ENCODE data around the gene SLC6A15.
A peak's percentile ranks its signal among the peaks of the same experiment; 100 is the strongest.

SLC6A15 gene

DNA sequence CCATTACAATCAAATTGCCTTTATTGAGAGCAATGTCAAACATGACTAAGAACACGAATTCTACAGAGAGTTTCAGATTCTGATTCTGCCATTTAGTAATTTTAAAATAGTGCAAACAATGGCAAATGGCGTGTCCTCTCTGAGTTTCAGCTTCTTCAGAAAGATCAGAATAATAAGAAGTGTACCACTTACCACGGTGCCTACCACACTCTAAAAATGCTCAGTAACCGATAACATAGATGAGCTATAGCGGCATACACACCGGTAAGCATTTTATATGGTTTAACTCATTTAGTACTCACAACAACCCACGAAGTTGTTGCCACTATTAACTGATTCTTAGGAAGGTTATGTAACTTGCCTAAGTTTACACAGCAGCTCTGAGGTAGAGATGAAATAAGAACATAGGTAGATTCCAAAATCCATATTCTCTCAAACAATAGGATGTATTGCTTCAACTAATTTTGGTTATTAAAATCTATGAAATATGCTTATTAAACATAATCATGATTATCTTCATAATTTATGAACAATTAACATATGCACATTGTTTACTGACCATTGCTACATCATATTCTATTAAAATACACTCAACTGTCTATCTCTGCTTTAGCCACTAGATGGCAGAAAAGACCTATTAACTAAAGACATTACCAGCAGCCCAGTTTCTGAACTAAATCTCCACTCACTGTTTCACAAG, 38.3 kb downstream of the SLC6A15 start:
- peak; percentile 53 for DNase-seq

DNA sequence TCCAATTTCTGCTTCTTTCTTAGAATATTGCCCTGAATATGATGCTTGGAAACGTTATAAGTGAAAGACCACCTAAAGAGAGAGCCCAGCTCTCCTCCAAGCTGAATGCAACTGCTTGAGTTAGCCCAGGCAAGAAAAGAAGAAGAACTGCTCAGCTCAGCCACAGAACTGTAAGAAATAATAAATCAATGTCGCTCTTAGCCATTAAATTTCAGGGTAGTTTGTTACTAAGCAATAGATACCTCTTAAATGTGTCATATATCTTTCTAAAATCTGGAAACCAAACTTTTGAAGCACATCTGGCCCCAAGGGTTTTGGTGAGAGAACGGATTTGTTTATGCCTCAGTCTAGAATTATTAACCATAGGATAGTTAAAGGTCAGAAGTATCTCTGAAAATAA, 50.4 kb downstream of the SLC6A15 start:
- no peak for DNase-seq

DNA sequence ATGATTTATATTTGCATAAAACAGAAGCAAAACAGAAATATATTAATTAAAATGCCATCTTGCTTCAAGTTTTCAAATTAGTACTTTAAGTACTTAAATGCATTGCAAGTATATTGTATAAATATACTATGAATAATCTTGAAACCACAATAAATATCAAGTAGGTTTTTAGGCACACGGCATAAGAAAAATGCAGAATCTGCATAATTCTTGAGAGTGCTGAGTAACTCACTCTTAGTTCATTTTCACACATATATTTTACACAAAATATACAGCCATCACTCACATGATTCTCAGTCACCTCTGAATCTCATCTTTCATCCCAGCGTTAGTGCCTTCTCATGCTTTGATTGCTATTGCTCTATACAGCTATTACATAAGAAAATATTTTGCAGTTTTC, 51.9 kb downstream of the SLC6A15 start:
- DNase-seq, result no peak

DNA sequence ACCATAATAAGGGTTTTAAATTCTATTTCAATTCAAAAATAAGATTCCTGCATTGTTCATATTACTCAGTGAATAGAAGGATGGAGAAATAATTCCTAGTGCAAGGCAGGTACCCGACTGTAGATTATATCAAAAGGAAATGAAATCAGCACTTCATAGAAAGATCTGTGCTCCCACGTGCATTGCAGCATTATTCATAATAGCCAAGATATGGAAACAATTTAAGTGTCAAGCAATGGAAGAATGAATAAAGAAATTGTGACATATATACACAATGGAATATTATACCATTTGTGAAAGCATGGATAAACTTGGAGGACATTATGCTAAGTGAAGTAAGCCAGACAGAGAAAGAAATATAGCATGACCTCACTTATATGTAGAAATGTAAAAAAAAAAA, 53.8 kb downstream of the SLC6A15 start:
- DNase-seq, result no peak

DNA sequence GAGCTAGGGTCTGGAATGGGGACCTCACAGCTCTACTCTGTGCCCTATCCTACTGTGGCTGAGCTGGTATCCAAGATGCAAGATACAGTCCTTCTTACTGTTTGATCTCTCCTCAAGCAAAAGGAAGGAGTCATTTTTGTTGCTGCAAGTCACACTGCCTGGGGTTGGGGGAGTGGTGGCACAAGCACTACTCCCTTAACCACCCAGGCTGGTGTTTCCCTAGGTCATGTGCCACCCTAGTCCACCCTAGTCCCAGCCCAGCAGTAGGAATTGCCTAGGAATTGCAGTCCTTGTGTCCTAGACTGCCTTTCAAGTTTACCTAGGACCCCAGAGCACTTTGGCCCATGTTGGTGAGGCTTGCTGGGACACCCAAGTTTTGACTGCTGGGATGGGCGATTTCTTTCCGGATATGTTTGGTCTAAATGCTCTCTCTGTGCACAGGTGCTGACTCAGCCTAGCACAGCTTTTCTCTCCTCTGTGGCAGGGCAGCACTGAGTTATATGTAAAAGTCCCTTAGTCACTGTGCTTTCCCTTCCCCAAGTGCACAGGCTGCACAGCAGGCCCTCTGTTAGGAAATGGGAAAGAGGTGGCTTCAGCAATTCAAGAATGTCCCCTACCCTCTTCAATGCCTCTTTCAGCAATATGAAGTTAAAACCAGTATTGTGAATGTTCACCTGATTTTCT, 54.9 kb downstream of the SLC6A15 start:
- no peak for DNase-seq

GRCh38 chr12:84856156-84856900, 56.3 kb downstream of the SLC6A15 start:
- no peak for DNase-seq

DNA sequence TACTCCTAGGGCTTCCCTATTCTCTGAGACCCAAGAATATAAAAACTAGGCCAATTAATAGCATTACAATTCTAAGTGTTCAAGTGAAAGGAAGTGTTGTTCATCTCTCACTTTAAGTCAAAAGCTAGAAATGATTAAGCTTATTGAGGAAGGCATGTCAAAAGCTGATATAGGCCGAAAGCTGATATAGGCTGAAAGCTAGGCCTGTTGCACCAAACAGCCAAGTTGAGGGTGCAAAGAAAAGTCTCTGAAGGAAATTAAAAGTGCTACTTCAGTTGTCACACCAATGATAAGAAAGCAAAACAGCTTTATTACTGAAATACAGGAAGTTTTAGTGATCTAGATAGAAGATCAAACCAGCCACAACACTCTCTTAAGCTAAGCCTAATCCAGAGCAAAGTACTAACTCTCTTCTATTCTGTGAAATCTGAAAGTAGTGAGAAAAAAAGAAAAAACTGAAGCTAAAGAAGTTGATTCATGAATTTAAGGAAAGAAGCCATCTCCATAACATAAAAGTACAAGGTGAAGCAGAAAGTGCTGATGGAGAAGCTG, 68.9 kb downstream of the SLC6A15 start:
- DNase-seq, result no peak

GRCh38 chr12:84842406-84843013, 70.1 kb downstream of the SLC6A15 start:
- peak; percentile 54 for DNase-seq

DNA sequence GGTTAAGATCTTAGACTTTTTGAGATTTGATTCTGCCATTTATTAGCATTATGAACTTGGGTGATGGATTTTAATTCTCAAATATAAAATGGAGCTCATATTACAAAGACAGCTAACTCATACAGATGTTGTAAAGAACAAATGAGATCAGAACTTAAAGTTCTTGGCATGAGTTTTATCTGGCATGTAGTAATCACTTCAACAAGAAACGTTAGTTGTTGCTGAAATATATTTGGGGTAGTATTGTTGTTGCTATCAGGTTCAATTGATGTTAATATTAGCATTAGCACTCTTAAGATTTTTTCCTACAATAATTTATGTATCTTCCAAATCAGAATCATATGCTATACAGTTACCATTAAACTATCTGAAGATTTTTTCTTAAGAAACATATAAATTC, 71.0 kb downstream of the SLC6A15 start:
- DNase-seq, result no peak

GRCh38 chr12:84840356-84840755, 72.2 kb downstream of the SLC6A15 start:
- DNase-seq, result no peak

DNA sequence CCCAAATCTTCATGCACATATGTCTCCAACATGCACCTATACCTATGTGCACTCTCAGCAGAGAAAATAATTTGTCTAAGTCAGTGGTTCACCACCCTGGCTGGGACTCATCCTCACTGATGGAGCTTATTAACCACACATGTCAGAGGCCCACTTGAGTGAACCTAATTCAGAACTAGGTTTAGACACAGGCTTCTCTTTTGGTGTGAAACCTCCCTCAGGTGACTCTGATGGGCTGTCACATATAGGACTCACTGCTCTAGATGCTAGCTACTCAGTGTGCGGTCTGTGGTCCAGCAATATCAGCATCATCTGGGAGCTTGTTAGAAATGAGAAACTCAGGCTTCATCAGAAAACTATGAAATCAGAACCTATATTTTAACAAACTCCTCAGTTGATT, 85.7 kb downstream of the SLC6A15 start:
- DNase-seq, result no peak

GRCh38 chr12:84825149-84825548, 87.5 kb downstream of the SLC6A15 start:
- no peak for DNase-seq

DNA sequence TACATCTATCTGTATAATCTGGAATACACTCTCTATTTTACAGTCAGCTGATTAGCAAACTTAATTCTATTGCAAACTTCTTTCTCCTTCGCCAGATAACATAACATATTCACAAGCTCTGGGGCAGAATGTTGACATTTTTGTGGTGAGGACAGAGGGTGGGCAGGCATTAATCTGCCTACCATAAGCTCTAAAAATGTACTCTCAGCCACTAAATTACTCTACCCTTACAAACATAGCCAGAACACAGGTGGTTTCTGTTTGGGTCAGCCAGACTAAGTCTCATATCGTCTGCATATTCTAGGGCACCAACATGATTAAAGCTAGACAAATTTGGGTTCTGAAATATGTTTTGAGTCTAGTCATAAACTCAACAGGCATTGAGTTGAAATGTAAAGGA, 90.1 kb downstream of the SLC6A15 start:
- no peak for DNase-seq

GRCh38 chr12:84816916-84817695, 95.5 kb downstream of the SLC6A15 start:
- DNase-seq, result no peak

DNA sequence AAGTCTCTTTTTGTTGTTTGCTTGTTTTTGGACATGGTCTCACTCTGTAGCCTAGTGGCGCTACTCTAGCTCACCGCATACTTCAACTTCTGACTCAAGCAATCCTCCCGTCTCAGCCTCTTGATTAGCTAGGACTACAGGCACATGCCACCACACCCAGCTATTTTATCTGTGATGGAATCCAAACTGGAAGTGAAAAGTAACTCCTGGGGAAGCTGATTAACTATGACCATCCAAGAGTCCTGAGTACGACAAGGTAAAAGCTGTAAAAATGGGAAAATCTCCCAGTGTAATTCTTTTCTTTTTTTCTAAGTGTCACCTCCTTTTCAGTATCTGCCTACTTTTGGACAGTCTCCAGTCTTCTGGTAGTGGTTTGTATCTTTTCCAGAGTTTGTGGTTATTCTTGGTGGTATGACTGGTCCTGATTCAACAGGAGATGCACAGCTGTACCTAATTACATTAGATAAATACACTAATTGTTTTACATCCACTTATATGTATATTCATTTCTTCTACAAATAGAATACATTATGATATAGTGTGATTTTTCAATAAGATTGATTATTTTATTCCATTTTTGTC, 97.8 kb downstream of the SLC6A15 start:
- DNase-seq, result no peak

DNA sequence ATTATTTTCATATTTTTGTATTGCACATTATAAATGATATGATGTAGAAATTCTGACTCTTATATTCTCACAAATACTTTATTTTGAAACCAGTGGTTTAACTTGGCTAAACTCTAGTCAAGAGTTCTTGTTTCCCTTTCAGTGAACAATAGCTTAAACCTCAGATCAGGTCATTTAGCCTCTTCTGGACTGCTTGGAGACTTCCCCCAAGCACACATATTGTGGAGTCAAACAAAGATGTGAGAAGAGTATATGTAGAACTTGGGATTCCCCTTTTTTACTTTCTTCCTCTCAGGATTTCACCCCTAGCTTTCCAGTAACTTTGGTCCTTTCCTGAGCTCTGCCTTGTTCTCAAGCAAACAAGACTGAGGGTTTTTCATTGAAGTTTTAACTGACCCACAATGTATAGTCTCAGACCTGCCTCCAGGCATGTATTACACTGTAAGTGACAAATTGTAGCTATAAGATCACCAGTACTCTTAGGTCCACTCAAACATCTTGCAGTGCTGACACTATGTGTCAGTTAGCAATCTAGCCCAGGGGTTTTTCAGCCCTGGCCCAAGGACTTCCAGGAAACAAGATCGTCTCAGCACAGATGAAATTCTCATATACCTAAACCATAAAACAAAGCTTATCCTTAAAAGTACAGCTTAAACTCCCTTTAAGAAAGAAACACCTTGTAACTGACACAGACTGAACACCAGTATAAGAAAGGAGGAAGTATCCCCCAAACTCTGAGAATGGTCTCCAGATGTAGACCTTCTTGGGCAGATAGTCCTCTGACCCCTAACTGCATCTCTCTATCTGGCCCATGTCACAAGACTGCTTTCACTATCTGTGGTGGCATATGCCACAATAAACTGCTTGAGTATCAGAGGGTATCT, 98.6 kb downstream of the SLC6A15 start:
- no peak for DNase-seq

GRCh38 chr12:84811291-84811690, 101.3 kb downstream of the SLC6A15 start:
- DNase-seq, result no peak

DNA sequence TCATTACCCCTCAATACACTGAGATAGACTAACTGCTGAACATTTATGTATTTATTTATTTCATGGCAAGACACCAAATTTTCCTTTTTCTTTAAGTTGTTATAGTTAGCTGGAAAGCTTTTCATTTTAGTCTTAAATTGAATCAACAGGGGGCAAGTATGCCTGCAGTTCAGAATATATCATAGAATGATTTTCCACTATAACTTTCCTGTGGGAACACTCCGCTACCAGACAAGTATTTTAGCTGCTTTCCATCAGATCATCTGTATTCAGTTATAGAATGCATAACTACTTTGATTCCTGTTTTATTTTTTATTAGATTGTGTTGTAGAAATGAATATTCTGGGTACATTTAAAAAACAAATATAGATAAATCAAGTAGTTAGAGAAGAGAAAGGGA, 102.0 kb downstream of the SLC6A15 start:
- DNase-seq, result no peak

All from COR-L47 (cell line).